G401 (cell line): ENCODE results near the gene AFMID. TPM values are rescaled to one million over a fixed set of nuclear protein-coding genes. Genes with fewer than 3 reads are reported as not detected.
A peak's percentile ranks its signal among the peaks of the same experiment; 100 is the strongest.
"Not testable (repeated sequence)": the region's sequence is repeated elsewhere in the genome, so short reads cannot be mapped to it uniquely, and the experiment has no call there.

Experiments
- DNase-seq: peaks from one replicate; pipeline ENCODE4 v3.0.0-alpha.2; 2015; ENCODE audit warnings: low spot score
- in situ Hi-C: cut with HindIII; loops from 2 replicates; pipeline ENCODE4 v1.10.0; 2016; ENCODE audit warnings: low sequenced_read_pairs, mixed read lengths
- total RNA-seq: library from RNA; depleted of rRNA; stranded (reverse); fragments of >200 nt; shearing (Covaris generic); gene quantifications from 2 replicates; pipeline ENCODE4 v1.2.3, GENCODE V29; 2014

The AFMID gene
- total RNA-seq, 1 experiment from 2014 or later = 43.1 TPM

- in situ Hi-C loops = no loop called here
Measured at GRCh38 chr17:78249074-78249817, 62.1 kb downstream of the AFMID start.

DNA sequence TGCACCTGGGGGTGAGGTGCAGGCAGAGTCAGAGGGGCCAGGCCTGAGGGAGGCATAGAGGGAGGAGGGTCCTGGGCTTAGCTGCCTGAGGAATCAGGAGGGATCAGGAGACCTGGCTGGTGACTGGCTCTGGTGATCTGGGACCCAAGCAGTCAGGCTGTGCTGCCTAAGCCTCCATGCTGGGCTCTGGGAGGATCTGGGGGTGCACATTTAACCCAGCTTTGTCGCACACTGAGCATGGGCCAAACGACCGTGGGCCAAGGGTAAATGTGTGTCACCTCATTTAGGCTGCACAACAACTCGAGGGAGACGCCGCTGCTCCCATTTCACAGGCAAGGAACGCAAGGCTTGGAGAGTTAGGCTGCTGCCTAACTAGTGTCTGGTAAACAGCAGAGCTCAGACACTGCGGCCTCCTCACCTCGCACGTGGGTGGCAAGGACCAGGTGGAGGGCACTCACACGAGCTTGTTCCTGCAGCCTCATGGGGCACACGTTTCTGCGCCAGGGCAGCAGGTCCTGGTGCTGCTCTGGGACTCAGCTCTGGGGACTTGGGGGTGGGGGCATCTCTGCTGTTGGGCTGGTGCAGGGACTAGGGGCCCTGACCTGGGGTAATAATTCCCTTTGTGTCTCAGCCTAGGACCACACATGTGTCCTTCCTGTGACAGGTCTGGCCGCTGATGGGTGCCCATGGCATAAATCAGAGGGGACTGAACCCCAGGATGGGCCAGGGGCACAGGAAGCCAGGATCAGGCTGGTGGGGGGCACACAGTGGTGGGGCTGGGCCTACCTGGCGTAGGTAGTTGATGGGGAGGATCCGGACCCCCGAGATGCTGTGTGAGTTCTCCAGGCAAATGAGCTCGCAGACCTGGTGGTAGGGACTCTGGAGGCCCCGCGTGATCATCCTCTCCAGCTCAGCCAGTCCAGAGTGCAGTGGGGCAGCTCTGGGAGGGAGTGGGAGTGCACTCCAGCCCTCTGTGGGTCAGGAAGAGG, 63.0 kb downstream of the AFMID start:
- in situ Hi-C loops = loop anchor here (25.0 kb wide), 1 partner anchor 187 kb away; no protein-coding TSS in a partner anchor
- no peak for DNase-seq

More at GRCh38 chr17:78249074-78249817, 62.1 kb downstream of the AFMID start:
- no peak for DNase-seq

- peak; percentile 90 for DNase-seq
- in situ Hi-C loops = loop anchor here (25.0 kb wide), 1 partner anchor 186 kb away; no protein-coding TSS in a partner anchor
Measured at GRCh38 chr17:78250891-78251772, 64.0 kb downstream of the AFMID start.

DNA sequence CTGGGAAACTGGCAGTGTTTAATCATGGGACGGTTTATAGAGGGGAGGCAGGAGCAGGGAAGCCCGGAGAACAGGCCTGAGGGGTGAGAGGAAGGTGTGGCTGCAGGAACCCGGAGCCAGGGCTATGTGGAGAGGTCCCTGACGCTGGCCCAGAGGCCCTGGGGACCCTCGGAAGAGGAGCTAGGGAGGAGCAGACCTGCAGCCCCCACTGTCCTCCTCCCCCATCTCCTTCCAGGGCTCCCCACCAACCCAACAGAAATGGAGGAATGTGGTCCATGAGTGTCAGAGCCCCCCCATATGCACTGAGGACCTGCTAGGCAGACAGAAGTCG, 64.6 kb downstream of the AFMID start:
- DNase-seq = no peak
- in situ Hi-C loops = loop anchor here (25.0 kb wide), 1 partner anchor 186 kb away; no protein-coding TSS in a partner anchor

- in situ Hi-C loops = loop anchor here (25.0 kb wide), 1 partner anchor 185 kb away; no protein-coding TSS in a partner anchor
- no peak for DNase-seq
Measured at GRCh38 chr17:78252111-78252634, 65.0 kb downstream of the AFMID start.

- in situ Hi-C loops = loop anchor here (25.0 kb wide), 1 partner anchor 184 kb away; no protein-coding TSS in a partner anchor
Measured at GRCh38 chr17:78252701-78253635, 65.8 kb downstream of the AFMID start.

DNA sequence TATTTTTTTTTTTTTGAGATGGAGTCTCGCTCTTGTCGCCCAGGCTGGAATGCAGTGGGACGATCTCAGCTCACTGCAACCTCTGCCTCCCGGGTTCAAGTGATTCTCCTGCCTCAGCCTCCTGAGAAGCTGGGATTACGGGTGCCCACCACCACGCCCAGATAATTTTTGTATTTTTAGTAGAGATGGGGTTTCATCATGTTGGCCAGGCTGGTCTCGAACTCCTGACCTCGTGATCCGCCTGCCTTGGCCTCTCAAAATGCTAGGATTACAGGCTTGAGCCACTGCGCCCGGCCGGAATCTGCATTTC, 66.4 kb downstream of the AFMID start:
- in situ Hi-C loops = loop anchor here (25.0 kb wide), 1 partner anchor 184 kb away; no protein-coding TSS in a partner anchor
- not testable (repeated sequence) for DNase-seq

More at GRCh38 chr17:78252701-78253635, 65.8 kb downstream of the AFMID start:
- DNase-seq = no peak

GRCh38 chr17:78253946-78254672, 66.9 kb downstream of the AFMID start:
- in situ Hi-C loops = loop anchor here (25.0 kb wide), 1 partner anchor 183 kb away; no protein-coding TSS in a partner anchor
- DNase-seq = peak; percentile 84

- in situ Hi-C loops = loop anchor here (25.0 kb wide), 1 partner anchor 182 kb away; no protein-coding TSS in a partner anchor
- DNase-seq = no peak
Measured at GRCh38 chr17:78255029-78255656, 68.0 kb downstream of the AFMID start.

DNA sequence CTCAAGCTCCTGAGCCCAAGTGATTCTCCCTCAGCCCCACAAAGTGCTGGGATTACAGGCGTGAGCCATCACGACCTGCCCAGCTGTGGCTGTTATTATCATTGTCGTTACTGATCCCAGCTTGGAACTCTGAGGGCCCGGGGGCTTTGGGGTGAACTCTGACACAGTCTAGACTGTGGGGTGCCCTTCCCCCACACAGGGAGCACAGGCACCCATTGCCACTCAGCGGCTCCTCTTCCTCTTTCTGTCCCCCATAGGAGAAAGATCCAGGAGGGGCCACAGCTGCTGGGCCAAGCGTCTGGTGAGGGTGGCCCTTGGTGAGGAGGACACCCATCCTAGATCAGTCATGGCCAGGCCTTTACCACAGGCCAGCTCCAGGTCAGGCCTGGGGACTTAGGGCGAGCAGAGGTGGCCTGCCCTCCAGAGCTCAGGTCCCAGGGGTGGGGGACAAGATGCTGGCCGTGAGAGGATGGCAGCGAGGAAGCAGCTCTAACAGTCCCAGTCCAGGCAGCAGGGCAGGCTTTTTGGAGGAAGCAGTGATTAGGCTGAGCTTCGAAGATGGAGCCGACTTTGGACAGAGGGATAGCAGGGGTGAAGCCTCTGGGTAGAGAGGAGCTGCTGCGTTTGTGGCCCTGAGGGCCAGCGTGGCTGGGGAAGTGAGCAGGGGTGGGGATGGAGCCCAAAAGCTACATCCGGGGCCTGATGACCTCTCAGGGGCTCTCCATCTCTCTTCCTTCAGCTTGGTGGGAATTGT, 69.0 kb downstream of the AFMID start:
- DNase-seq = no peak
- in situ Hi-C loops = loop anchor here (25.0 kb wide), 1 partner anchor 181 kb away; no protein-coding TSS in a partner anchor

- in situ Hi-C loops = loop anchor here (25.0 kb wide), 1 partner anchor 180 kb away; no protein-coding TSS in a partner anchor
- no peak for DNase-seq
Measured at GRCh38 chr17:78256707-78257591, 69.8 kb downstream of the AFMID start.
